ENCODE data around the gene PLEKHG3.

The PLEKHG3 gene

GRCh38 chr14:64708148-64709004 lies 4.2 kb downstream of the PLEKHG3 start:
- no peak for DNase-seq

GRCh38 chr14:64709126-64709525 lies 4.9 kb downstream of the PLEKHG3 start:
- no peak for DNase-seq

GRCh38 chr14:64711039-64711438 lies 6.8 kb downstream of the PLEKHG3 start:
- DNase-seq: no peak

- no peak for DNase-seq
Measured at GRCh38 chr14:64713677-64714076, 9.5 kb downstream of the PLEKHG3 start.

GRCh38 chr14:64714432-64715025 lies 10.3 kb downstream of the PLEKHG3 start:
- no peak for DNase-seq

GRCh38 chr14:64715146-64715627 lies 11.0 kb downstream of the PLEKHG3 start:
- no peak for DNase-seq

GRCh38 chr14:64715628-64716412 lies 11.6 kb downstream of the PLEKHG3 start:
- no peak for DNase-seq

GRCh38 chr14:64717870-64718269 lies 13.6 kb downstream of the PLEKHG3 start:
- DNase-seq: no peak

GRCh38 chr14:64718762-64719161 lies 14.5 kb downstream of the PLEKHG3 start:
- no peak for DNase-seq

- DNase-seq: no peak
Measured at GRCh38 chr14:64719601-64720000, 15.4 kb downstream of the PLEKHG3 start.

GRCh38 chr14:64720131-64720576 lies 15.9 kb downstream of the PLEKHG3 start:
- DNase-seq: no peak

GRCh38 chr14:64721391-64721791 lies 17.2 kb downstream of the PLEKHG3 start:
- DNase-seq: no peak

GRCh38 chr14:64721899-64722298 lies 17.7 kb downstream of the PLEKHG3 start:
- no peak for DNase-seq

- no peak for DNase-seq
Measured at GRCh38 chr14:64722842-64723447, 18.7 kb downstream of the PLEKHG3 start.

- peak; percentile 26 for DNase-seq
Measured at GRCh38 chr14:64723691-64724577, 19.7 kb downstream of the PLEKHG3 start.

- DNase-seq: no peak
Measured at GRCh38 chr14:64724578-64724930, 20.3 kb downstream of the PLEKHG3 start.

- no peak for DNase-seq
Measured at GRCh38 chr14:64725261-64725815, 21.1 kb downstream of the PLEKHG3 start.

GRCh38 chr14:64725879-64726584 lies 21.8 kb downstream of the PLEKHG3 start:
- no peak for DNase-seq

GRCh38 chr14:64726585-64726890 lies 22.3 kb downstream of the PLEKHG3 start:
- peak; percentile 59 for DNase-seq

- no peak for DNase-seq
Measured at GRCh38 chr14:64727551-64728071, 23.4 kb downstream of the PLEKHG3 start.

- no peak for DNase-seq
Measured at GRCh38 chr14:64728106-64728505, 23.9 kb downstream of the PLEKHG3 start.
